ENCODE data around the gene SLC25A26.
A peak's percentile ranks its signal among the peaks of the same experiment; 100 is the strongest.

The SLC25A26 gene

GRCh38 chr3:66396888-66397287 is 176.1 kb downstream of the SLC25A26 start:
- no peak for DNase-seq (ENCODE audit: low spot score)

- no peak for DNase-seq (ENCODE audit: low spot score)
These were observed 176.9 kb downstream of the SLC25A26 start for GRCh38 chr3:66397745-66398144.

GRCh38 chr3:66398228-66399025 is 177.6 kb downstream of the SLC25A26 start:
- no peak for DNase-seq (ENCODE audit: low spot score)

- DNase-seq (ENCODE audit: low spot score) = no peak
These were observed 178.9 kb downstream of the SLC25A26 start for GRCh38 chr3:66399529-66400232.

GRCh38 chr3:66400411-66401156 is 179.8 kb downstream of the SLC25A26 start:
- no peak for DNase-seq (ENCODE audit: low spot score)

- no peak for DNase-seq (ENCODE audit: low spot score)
These were observed 180.4 kb downstream of the SLC25A26 start for GRCh38 chr3:66401157-66401550.

GRCh38 chr3:66401675-66402491 is 181.1 kb downstream of the SLC25A26 start:
- DNase-seq (ENCODE audit: low spot score) = no peak

- no peak for DNase-seq (ENCODE audit: low spot score)
These were observed 181.9 kb downstream of the SLC25A26 start for GRCh38 chr3:66402596-66403290.

GRCh38 chr3:66403323-66403990 is 182.7 kb downstream of the SLC25A26 start:
- no peak for DNase-seq (ENCODE audit: low spot score)

- DNase-seq (ENCODE audit: low spot score) = no peak
These were observed 183.4 kb downstream of the SLC25A26 start for GRCh38 chr3:66404197-66404596.

- DNase-seq (ENCODE audit: low spot score) = no peak
These were observed 184.3 kb downstream of the SLC25A26 start for GRCh38 chr3:66404903-66405700.

- no peak for DNase-seq (ENCODE audit: low spot score)
These were observed 184.9 kb downstream of the SLC25A26 start for GRCh38 chr3:66405701-66406091.

GRCh38 chr3:66406163-66406562 is 185.4 kb downstream of the SLC25A26 start:
- DNase-seq (ENCODE audit: low spot score) = no peak

- DNase-seq (ENCODE audit: low spot score) = no peak
These were observed 186.2 kb downstream of the SLC25A26 start for GRCh38 chr3:66406831-66407610.

GRCh38 chr3:66407611-66408218 is 186.9 kb downstream of the SLC25A26 start:
- DNase-seq (ENCODE audit: low spot score) = peak; percentile 69

- DNase-seq (ENCODE audit: low spot score) = no peak
These were observed 189.3 kb downstream of the SLC25A26 start for GRCh38 chr3:66409771-66410754.

- no peak for DNase-seq (ENCODE audit: low spot score)
These were observed 190.2 kb downstream of the SLC25A26 start for GRCh38 chr3:66410976-66411375.
